ENCODE data around the gene GSTO2. TPM values are rescaled to one million over a fixed set of nuclear protein-coding genes. Genes with fewer than 3 reads are reported as not detected.

GSTO2 gene
- total RNA-seq, 1 experiment from 2014 or later: 25.7 TPM

DNA sequence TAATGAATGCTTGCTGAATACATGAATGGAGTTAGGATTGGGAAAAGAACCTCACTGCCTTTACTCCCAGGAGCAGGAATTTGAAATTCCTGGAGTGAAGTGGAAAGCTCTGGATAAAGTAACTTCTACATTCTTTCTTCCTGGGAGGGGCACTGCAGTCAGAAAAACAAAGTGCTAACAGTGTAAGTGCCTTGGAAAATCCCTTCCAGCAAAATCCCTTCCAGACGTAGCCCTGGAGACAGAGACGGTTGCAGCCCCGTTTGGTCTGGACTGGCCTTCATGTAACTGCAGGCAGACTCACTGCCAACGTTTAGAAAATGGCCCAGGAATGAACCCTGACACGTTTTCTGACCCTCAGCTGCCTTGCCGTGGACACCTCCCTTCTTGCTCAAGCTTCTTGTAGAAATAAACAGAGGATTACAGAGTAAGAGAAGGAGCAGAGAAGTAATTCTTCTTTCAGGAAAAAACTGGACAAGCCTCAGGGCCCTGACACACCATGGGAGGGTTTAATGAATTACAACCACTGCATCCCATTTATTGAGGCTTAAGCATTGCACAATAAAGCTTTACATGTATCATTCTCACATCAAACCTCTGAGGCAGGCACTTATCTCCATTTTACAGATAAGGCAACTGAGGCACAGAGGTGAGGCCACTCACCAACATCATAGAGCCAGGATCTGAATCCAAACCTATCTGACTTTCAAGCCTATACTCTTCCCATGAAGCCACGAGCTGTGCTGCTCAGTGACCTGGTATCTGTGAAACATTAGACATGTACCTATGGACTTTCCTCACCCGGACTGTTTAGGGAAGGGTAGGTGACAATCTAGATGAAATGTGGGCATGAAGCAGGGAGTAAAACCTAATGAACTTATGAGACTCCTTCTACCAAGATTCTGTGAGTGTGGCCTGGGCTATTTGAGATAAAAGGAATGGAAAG is 61.5 kb downstream of the GSTO2 start:
- no peak for TF ChIP-seq CTCF (IDR thresholded peaks at IDR 0.05; ENCODE audit: unreplicated experiment)
- peaks cover 9% of the 10 kb centered on the region for H3K4me1 Mint-ChIP-seq (ENCODE audit: low read depth, unreplicated experiment)
- no peaks in the 10 kb centered on the region for H3K36me3 Mint-ChIP-seq (ENCODE audit: insufficient read depth, unreplicated experiment)
- H3K9me3 Mint-ChIP-seq (ENCODE audit: low read depth, unreplicated experiment): no peaks in the 10 kb centered on the region
- H3K4me3 Mint-ChIP-seq (ENCODE audit: low read depth, unreplicated experiment): no peak overlapping the region
- no peak overlapping the region for H3K27ac Mint-ChIP-seq (ENCODE audit: unreplicated experiment)
- intact Hi-C loops (cut with micrococcal nuclease; ENCODE audit: unreplicated experiment): no loop called here
- BruUV-seq (replicated peaks): no TSS peak
- H3K27me3 Mint-ChIP-seq (ENCODE audit: unreplicated experiment): peaks cover 16% of the 10 kb centered on the region
- DNase-seq: no peak
- CTCF ChIA-PET: interaction anchor here (0.8 to 1.0 kb wide), 2 partner anchors 25 to 56 kb away, joined by 3 read pairs; no protein-coding TSS in a partner anchor

DNA sequence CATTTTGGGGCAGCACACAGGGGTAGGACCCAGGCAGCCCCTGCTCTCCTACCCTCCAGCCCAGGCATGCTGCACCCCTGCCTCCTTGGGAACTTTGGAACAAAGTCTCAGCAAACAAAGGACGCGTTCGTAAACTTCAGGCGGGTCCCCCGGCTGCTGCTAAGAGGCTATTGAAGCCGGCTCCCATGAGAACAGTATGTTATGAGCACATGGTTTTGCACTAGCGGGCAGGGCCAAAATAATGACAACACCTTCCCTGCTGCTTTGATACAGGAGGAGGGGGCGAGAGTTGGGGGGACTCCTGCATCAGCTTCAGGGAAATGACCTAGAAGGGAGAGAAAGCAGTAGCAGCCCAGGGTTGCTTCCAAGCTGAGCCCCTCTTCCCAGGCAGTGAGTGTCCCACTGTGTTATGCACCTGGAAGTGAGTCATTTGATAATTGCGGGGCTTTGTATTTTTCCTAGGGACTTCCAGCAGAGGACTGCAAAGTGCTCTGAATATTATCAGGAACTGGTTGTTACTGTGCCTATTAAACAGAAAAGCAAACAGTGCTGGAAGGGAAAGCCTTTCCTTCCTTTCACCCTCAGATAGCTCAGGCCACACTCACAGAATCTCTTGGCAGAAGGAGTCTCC is 62.3 kb downstream of the GSTO2 start:
- intact Hi-C loops (cut with micrococcal nuclease; ENCODE audit: unreplicated experiment): no loop called here

DNA sequence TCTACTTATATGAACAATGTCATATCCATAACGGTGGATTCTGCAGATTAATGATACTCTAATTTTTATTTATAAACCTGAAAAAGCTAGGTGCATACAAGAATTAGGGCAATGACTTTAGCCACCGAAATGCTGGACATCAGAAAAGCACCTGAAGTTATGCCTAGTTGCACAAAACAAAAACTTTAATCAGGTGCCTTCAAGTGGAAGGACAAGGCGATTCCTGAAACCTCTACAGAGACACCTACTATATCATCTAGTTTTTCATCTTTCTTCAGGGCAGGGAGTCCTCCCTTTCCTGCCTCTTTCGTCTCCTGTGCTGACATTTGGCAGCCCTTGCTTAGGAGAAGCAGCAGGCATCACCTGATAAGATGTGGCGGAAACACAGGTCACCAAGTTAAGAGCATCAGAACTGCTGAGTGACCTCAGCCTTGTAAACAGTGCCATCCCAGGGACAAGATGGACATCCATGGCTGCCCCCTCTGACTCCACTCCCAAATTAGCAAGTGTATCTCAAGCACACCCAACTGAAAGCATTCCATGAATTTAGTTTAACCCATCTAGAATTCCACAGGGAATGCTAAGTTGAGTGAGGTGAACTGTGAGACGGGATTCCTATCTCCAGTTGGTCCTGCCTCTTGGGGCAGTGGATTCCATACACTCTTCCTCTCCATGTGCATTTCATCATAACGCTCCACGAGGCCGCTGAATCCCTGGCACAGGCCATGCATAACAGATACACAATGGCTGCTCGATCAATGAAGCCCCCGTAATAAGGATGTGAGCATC is 63.5 kb downstream of the GSTO2 start:
- CTCF ChIA-PET: no interaction called here
- intact Hi-C loops (cut with micrococcal nuclease; ENCODE audit: unreplicated experiment): no loop called here

More for the DNA sequence above, 62.3 kb downstream of the GSTO2 start:
- BruUV-seq (replicated peaks): no TSS peak
- Mint-ChIP-seq H3K9me3 (ENCODE audit: low read depth, unreplicated experiment) (no peaks in the 10 kb centered on the region), H3K36me3 (ENCODE audit: insufficient read depth, unreplicated experiment) (no peaks in the 10 kb centered on the region), H3K27me3 (ENCODE audit: unreplicated experiment) (peaks cover 15% of the 10 kb centered on the region), H3K27ac (ENCODE audit: unreplicated experiment) (no peak overlapping the region), H3K4me3 (ENCODE audit: low read depth, unreplicated experiment) (no peak overlapping the region), H3K4me1 (ENCODE audit: low read depth, unreplicated experiment) (peaks cover 9% of the 10 kb centered on the region)
- no peak for DNase-seq
- CTCF ChIA-PET: no interaction called here
- no peak for TF ChIP-seq CTCF (IDR thresholded peaks at IDR 0.05; ENCODE audit: unreplicated experiment)

More for the DNA sequence above, 63.5 kb downstream of the GSTO2 start:
- DNase-seq: no peak
- no peak overlapping the region for H3K27ac Mint-ChIP-seq (ENCODE audit: unreplicated experiment)
- H3K27me3 Mint-ChIP-seq (ENCODE audit: unreplicated experiment): peaks cover 3% of the 10 kb centered on the region
- H3K36me3 Mint-ChIP-seq (ENCODE audit: insufficient read depth, unreplicated experiment): no peaks in the 10 kb centered on the region
- no peaks in the 10 kb centered on the region for H3K9me3 Mint-ChIP-seq (ENCODE audit: low read depth, unreplicated experiment)
- no TSS peak for BruUV-seq (replicated peaks)
- H3K4me1 Mint-ChIP-seq (ENCODE audit: low read depth, unreplicated experiment): peaks cover 9% of the 10 kb centered on the region
- TF ChIP-seq CTCF (IDR thresholded peaks at IDR 0.05; ENCODE audit: unreplicated experiment): no peak
- no peak overlapping the region for H3K4me3 Mint-ChIP-seq (ENCODE audit: low read depth, unreplicated experiment)
